Neural cell (in vitro differentiated cells): ENCODE results near the gene RAD51B. TPM values are rescaled to one million over a fixed set of nuclear protein-coding genes. Genes with fewer than 3 reads are reported as not detected.

Experiments
- H2AFZ ChIP-seq: fragments of 200-600, 300-800 bp; sonication (generic), shearing (Covaris generic); 2 replicates; pipeline ENCODE4 v1.6.0; 2014; ENCODE audit warnings: low read depth, mild to moderate bottlenecking, antibody characterized with exemption, low read length, moderate library complexity
- H3F3A ChIP-seq: fragments of 200-600 bp; shearing (Covaris generic); 2 replicates; pipeline ENCODE4 v1.6.1; 2016; ENCODE audit warnings: mild to moderate bottlenecking, moderate library complexity, mixed read lengths, antibody characterized with exemption, low read length; ENCODE audit not compliant: insufficient read depth, poor library complexity, severe bottlenecking
- H3K27ac ChIP-seq: fragments of 200-600, 300-800 bp; sonication (generic), shearing (Covaris generic); 2 replicates; pipeline ENCODE4 v1.5.1; 2014; ENCODE audit warnings: mild to moderate bottlenecking, low read length, moderate library complexity
- H3K27me3 ChIP-seq: fragments of 300-800, 200-600 bp; sonication (generic), shearing (Covaris generic); 2 replicates; pipeline ENCODE4 v1.6.0; 2014; ENCODE audit warnings: mild to moderate bottlenecking, low read depth, low read length, moderate library complexity; ENCODE audit not compliant: insufficient read depth
- H3K36me3 ChIP-seq: fragments of 300-800, 200-600 bp; sonication (generic), shearing (Covaris generic); 2 replicates; pipeline ENCODE4 v1.5.1; 2014; ENCODE audit warnings: mild to moderate bottlenecking, antibody characterized with exemption, low read length, moderate library complexity; ENCODE audit not compliant: insufficient read depth
- H3K4me2 ChIP-seq: fragments of 300-800, 200-600 bp; sonication (generic), shearing (Covaris generic); 2 replicates; pipeline ENCODE4 v1.6.0; 2014; ENCODE audit warnings: mild to moderate bottlenecking, low read length
- H3K4me3 ChIP-seq: fragments of 300-800, 200-600 bp; sonication (generic), shearing (Covaris generic); 2 replicates; pipeline ENCODE4 v1.5.1; 2014; ENCODE audit warnings: mild to moderate bottlenecking, low read length, moderate library complexity
- H3K79me2 ChIP-seq: fragments of 200-600 bp; shearing (Covaris generic); replicated peaks from 2 replicates; pipeline ENCODE4 v1.6.0; 2014; ENCODE audit warnings: mild to moderate bottlenecking, low read length, moderate library complexity; ENCODE audit not compliant: insufficient read depth
- H3K9ac ChIP-seq: fragments of 300-800, 200-600 bp; sonication (generic), shearing (Covaris generic); 2 replicates; pipeline ENCODE4 v1.6.1; 2016; ENCODE audit warnings: mild to moderate bottlenecking, low read length, mixed read lengths
- H3K9me2 ChIP-seq: fragments of 200-600 bp; shearing (Covaris generic); 2 replicates; pipeline ENCODE4 v1.6.1; 2016; ENCODE audit warnings: mild to moderate bottlenecking, low read length, mixed read lengths; ENCODE audit not compliant: insufficient read depth
- H3K9me3 ChIP-seq: fragments of 200-600, 300-800 bp; sonication (generic), shearing (Covaris generic); 2 replicates; pipeline ENCODE4 v1.6.1; 2016; ENCODE audit warnings: mild to moderate bottlenecking, mixed run types, low read length, moderate library complexity, mixed read lengths
- H4K20me1 ChIP-seq: fragments of 200-600 bp; shearing (Covaris generic); 2 replicates; pipeline ENCODE4 v1.6.1; 2016; ENCODE audit warnings: mild to moderate bottlenecking, mixed run types; ENCODE audit not compliant: insufficient read depth
- EP300 ChIP-seq: fragments of 450-650 bp; conservative IDR thresholded peaks from 2 replicates; pipeline ENCODE4 v1.6.1; 2014; ENCODE audit warnings: antibody characterized with exemption, mild to moderate bottlenecking, moderate library complexity; ENCODE audit not compliant: poor library complexity, severe bottlenecking
- EZH2 ChIP-seq: fragments of 200-600, 300-800 bp; shearing (Covaris generic), sonication (generic); IDR thresholded peaks from 2 replicates; pipeline ENCODE4 v1.6.1; 2014; ENCODE audit warnings: antibody characterized with exemption, low read length, borderline replicate concordance, mild to moderate bottlenecking; ENCODE audit not compliant: insufficient read depth, poor library complexity, severe bottlenecking
- MXI1 ChIP-seq: fragments of 450-650 bp; conservative IDR thresholded peaks from 2 replicates; pipeline ENCODE4 v1.6.1; 2014; ENCODE audit warnings: antibody characterized with exemption, mild to moderate bottlenecking; ENCODE audit not compliant: poor library complexity, severe bottlenecking
- POLR2AphosphoS5 ChIP-seq: IDR thresholded peaks from 2 replicates; pipeline ENCODE4 v1.6.1; 2012
- RAD21 ChIP-seq: fragments of 450-650 bp; conservative IDR thresholded peaks from 2 replicates; pipeline ENCODE4 v1.6.1; 2014; ENCODE audit warnings: antibody characterized with exemption, mild to moderate bottlenecking, moderate library complexity
- REST ChIP-seq: IDR thresholded peaks from 2 replicates; pipeline ENCODE4 v1.6.1; 2012; ENCODE audit warnings: borderline replicate concordance
- SMC3 ChIP-seq: fragments of 450-650 bp; conservative IDR thresholded peaks from 2 replicates; pipeline ENCODE4 v1.6.1; 2014; ENCODE audit warnings: antibody characterized with exemption, mild to moderate bottlenecking, moderate library complexity; ENCODE audit not compliant: poor library complexity
- TAF1 ChIP-seq: IDR thresholded peaks from 2 replicates; pipeline ENCODE4 v1.6.1; 2012; ENCODE audit warnings: low read depth
- polyA plus RNA-seq: library from polyadenylated mRNA; depleted of rRNA; stranded (reverse); fragments of >200 nt; gene quantifications from 2 replicates; pipeline ENCODE4 v1.2.3, GENCODE V29; 2014
- TF ChIP-seq, protein P1 (sequence below): fragments of 450-650 bp; IDR thresholded peaks from 2 replicates; pipeline ENCODE4 v1.5.1; 2014; ENCODE audit warnings: antibody characterized with exemption, mild to moderate bottlenecking, moderate library complexity; ENCODE audit not compliant: poor library complexity, severe bottlenecking

Gene RAD51B
- polyA plus RNA-seq, 1 donor from 2014 or later, result 3.1 TPM

- no peak overlapping the region for H3K4me2 ChIP-seq
- no peaks in the 10 kb centered on the region for H3K9me2 ChIP-seq
- H3K79me2 ChIP-seq, result no peaks in the 10 kb centered on the region
- H4K20me1 ChIP-seq, result no peaks in the 10 kb centered on the region
- H3K9me3 ChIP-seq, result no peaks in the 10 kb centered on the region
- no peak overlapping the region for H3K9ac ChIP-seq
- H3K36me3 ChIP-seq, result no peaks in the 10 kb centered on the region
- no peaks in the 10 kb centered on the region for H3K27me3 ChIP-seq
- TF ChIP-seq, protein P1, sequence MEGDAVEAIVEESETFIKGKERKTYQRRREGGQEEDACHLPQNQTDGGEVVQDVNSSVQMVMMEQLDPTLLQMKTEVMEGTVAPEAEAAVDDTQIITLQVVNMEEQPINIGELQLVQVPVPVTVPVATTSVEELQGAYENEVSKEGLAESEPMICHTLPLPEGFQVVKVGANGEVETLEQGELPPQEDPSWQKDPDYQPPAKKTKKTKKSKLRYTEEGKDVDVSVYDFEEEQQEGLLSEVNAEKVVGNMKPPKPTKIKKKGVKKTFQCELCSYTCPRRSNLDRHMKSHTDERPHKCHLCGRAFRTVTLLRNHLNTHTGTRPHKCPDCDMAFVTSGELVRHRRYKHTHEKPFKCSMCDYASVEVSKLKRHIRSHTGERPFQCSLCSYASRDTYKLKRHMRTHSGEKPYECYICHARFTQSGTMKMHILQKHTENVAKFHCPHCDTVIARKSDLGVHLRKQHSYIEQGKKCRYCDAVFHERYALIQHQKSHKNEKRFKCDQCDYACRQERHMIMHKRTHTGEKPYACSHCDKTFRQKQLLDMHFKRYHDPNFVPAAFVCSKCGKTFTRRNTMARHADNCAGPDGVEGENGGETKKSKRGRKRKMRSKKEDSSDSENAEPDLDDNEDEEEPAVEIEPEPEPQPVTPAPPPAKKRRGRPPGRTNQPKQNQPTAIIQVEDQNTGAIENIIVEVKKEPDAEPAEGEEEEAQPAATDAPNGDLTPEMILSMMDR, result no peak
- no peak overlapping the region for H3K4me3 ChIP-seq
- no peak overlapping the region for H2AFZ ChIP-seq
- no peaks in the 10 kb centered on the region for H3F3A ChIP-seq
- H3K27ac ChIP-seq, result no peak overlapping the region
These were observed 499.2 kb downstream of the RAD51B start for GRCh38 chr14:68318828-68319227.

- H3K4me3 ChIP-seq, result no peak overlapping the region
- H2AFZ ChIP-seq, result no peak overlapping the region
- H3F3A ChIP-seq, result no peaks in the 10 kb centered on the region
- H3K27me3 ChIP-seq, result no peaks in the 10 kb centered on the region
- H3K9me2 ChIP-seq, result no peaks in the 10 kb centered on the region
- H3K4me2 ChIP-seq, result no peak overlapping the region
- H3K9me3 ChIP-seq, result no peaks in the 10 kb centered on the region
- no peak overlapping the region for H3K9ac ChIP-seq
- no peak for TF ChIP-seq SMC3
- TF ChIP-seq, protein P1, result no peak
- TF ChIP-seq MXI1, result no peak
- TF ChIP-seq RAD21, result no peak
- no peak for TF ChIP-seq POLR2AphosphoS5
- TF ChIP-seq EZH2, result no peak
- no peak for TF ChIP-seq EP300
- TF ChIP-seq TAF1, result no peak
- TF ChIP-seq REST, result no peak
- no peaks in the 10 kb centered on the region for H3K79me2 ChIP-seq
- no peaks in the 10 kb centered on the region for H4K20me1 ChIP-seq
- H3K36me3 ChIP-seq, result no peaks in the 10 kb centered on the region
- no peak overlapping the region for H3K27ac ChIP-seq
These were observed 500.9 kb downstream of the RAD51B start for GRCh38 chr14:68320495-68320894.
